HG03439 (cell line): ENCODE results near the gene PLEKHA5.
"Not testable (repeated sequence)": the region's sequence is repeated elsewhere in the genome, so short reads cannot be mapped to it uniquely, and the experiment has no call there.

Experiments
- ATAC-seq: cut with Tn5 transposase; IDR thresholded peaks from one replicate; pipeline ENCODE4 v1.9.1; 2021; ENCODE audit warnings: mild to moderate bottlenecking, moderate library complexity; ENCODE audit not compliant: unreplicated experiment

Gene PLEKHA5

DNA sequence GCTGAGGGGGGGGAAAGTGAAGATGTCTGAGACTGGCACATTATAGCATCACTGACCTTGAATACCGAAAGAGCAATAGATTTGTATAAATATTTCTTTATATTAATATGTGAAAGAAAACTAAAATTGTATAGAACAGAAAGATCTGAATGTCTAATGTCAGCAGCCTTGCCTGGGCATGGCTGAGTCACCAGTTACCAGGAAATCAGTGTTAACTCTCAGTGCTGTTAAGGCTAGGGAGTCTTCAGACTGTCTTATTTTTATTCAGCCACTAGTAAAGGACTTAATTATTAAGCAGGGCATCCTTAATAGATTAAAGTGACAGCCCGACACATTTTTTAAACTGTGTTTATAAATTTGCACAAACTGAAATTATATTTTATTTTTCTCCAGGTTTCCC lies 186.9 kb downstream of the PLEKHA5 start:
- ATAC-seq, result no peak

DNA sequence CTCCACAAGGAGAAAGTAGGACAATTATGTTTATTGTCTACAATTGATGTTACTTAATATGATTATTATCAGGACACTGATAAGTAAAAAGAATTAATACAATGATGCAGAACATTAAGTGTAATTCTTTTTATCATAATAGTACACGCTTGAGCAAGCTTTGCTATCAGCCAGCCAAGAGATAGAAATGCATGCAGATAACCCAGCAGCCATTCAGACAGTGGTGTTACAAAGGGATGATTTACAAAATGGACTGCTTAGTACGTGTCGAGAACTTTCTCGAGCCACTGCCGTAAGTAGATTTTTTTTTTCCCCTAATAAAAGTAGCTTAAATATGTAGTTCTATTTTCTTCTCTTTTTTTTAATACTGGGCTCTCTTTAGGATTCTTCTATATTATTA lies 192.8 kb downstream of the PLEKHA5 start:
- no peak for ATAC-seq

- ATAC-seq, result no peak
Measured at GRCh38 chr12:19323805-19324204, 194.3 kb downstream of the PLEKHA5 start.

DNA sequence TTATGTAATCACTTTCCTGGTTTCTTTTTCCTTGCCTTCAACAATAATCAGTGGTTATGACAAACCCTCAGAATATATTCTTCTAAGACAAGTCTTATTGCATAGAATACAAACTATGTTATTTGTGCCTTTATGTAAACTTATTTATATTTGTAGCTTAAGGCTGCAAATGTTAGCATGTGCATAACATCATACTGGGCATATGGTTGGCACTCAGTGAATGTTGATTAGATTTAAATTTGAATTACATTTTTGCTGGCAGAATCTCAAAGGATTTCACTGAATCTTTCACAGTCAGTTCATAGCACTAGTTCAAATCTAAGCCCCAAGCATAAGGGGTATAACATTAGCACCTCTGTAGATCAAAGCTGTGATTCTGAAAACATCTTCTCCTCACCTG lies 196.6 kb downstream of the PLEKHA5 start:
- no peak for ATAC-seq

GRCh38 chr12:19332196-19332595 lies 202.7 kb downstream of the PLEKHA5 start:
- no peak for ATAC-seq

DNA sequence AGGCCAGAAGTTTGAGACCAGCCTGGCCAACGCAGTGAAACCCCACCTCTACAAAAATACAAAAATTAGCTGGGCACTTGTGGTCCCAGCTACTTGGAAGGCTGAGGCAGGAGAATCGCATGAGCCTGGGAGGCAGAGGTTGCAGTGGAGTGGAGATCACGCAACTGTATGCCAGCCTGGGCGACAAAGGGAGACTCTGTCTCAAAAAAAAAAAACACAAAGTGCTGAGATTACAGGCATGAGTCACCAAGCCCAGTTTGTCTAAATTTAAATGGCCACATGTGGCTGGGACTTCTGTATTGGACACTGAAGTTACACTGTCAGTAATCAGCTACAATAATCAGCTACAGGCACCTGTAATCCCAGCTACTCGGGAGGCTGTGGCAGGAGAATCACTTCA lies 208.9 kb downstream of the PLEKHA5 start:
- ATAC-seq, result no peak

- ATAC-seq, result not testable (repeated sequence)
Measured at GRCh38 chr12:19350850-19351249, 221.3 kb downstream of the PLEKHA5 start.

DNA sequence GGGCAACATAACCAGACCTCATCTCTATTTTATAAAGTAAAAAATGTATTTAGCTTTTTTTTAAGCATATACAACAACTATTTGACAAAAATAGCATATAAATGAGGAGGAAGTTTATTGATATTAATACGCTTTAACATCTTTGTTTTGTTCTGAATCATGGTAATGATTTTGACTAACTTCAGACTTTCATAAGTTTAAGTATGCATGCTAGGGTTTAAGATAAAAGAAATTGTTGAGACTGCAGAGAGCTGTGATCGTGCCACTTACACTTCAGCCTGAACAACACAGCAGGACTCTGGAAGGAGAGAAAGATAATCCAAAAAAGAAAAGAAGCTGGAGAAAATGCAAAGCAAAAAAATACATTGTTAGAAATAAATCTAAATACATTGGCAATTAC lies 221.8 kb downstream of the PLEKHA5 start:
- no peak for ATAC-seq

DNA sequence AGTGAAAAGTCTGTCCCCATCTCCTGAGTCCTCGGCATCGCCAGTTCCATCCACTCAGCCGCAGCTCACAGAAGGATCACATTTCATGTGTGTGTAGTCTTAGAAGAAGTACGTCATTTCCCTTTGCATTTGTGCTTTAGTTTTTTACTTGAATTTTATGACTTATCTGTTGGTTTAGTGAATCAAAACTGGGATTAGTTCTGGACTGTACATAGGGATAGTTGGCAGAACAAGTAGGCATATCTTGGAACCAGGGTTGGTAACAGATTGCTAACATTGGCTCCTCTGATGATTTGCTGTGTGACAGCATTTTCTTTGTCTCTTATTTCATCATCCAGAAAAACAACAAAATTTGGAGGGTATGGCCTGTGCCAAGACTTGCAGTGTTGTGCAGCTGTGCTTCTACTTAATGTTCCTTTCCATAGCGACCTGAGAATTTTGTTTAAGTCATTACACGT lies 240.2 kb downstream of the PLEKHA5 start:
- no peak for ATAC-seq

GRCh38 chr12:19373586-19373985 lies 244.1 kb downstream of the PLEKHA5 start:
- no peak for ATAC-seq

GRCh38 chr12:19375888-19376287 lies 246.4 kb downstream of the PLEKHA5 start:
- no peak for ATAC-seq

GRCh38 chr12:19376691-19377090 lies 247.2 kb downstream of the PLEKHA5 start:
- ATAC-seq, result no peak

- ATAC-seq, result peak; percentile 96
Measured at GRCh38 chr12:19382111-19382526, 252.6 kb downstream of the PLEKHA5 start.

DNA sequence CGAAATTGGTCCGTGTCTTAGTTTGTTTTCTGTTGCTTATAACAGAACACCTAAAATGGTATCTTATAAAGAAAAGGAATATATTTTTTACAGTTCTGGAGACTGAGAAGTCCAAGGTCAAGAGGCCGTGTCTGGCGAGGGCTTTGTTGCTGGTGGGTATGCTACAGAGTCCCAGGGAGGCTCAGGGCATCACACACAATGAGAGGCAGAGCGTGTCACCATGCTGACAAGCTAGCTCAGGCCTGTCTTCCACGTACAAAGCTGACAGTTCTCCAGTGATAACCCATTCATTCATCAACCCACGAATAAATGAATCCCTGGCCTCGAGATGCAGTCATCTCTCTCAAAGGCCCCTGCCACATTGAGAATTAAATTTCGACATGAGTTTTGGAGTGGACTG lies 253.0 kb downstream of the PLEKHA5 start:
- ATAC-seq, result no peak

DNA sequence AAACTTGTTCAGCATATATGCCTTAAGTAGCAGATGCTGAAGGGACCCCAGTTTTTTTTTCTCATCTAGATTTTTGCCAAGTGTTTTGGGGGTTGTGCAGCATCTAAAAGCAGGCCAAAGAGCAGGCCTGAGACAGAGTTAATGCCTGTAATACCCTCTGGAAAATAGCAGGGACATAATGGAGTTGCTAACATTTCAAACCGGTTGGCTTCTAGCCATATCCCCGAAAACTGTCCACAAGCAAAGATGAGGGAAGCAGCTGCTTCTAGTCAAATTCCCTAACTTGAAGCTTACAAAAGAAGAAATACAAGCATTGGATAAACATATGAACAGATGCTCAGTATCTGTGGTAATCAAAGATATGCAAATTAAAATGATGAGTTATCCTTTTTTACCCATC lies 257.6 kb downstream of the PLEKHA5 start:
- no peak for ATAC-seq

- ATAC-seq, result no peak
Measured at GRCh38 chr12:19388131-19388549, 258.6 kb downstream of the PLEKHA5 start.

DNA sequence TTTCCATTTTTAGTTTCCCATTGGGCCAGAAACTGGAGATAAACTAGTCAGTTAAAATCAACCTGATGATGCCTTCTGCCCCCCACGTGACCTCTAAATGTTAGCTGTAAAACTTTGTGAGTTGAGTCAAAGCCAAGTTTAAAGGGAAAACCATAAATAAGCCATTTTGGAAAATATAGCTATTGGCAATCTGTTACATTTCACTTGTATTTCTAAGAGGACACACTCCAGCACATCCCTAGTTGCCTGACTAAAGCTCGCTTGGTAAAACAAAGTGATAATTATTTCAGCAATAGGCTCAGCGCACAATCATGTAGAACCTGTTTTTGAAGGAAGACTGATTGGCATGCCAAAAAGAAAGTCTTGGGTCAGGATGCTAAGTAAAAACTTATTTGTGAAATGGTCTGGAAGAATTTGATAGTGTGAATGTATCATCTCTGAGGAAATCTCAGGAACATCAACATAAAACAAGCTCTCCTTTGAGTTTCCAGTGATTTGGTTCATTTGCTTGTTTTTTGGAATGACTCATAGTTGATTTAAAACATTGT lies 260.6 kb downstream of the PLEKHA5 start:
- ATAC-seq, result no peak

GRCh38 chr12:19392644-19393043 lies 263.1 kb downstream of the PLEKHA5 start:
- not testable (repeated sequence) for ATAC-seq

DNA sequence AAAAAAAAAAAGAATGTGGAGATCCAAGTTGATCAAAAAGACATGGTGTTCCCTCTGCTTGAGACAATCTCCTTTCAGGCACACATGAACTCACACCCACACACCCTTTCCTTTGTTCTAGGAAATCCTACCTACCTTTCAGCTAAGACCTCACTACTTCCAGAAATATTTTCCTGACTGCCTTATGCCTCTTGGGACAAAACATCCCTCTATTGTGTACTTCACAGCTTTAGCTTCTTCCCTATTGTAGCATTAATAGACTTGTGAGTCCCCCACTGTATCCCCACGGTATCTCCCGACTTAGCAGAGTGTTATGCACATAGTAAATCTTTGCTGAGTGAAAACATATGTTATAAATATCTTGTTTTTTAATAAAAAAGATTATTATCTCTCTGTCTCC lies 264.9 kb downstream of the PLEKHA5 start:
- no peak for ATAC-seq

GRCh38 chr12:19397534-19397933 lies 268.0 kb downstream of the PLEKHA5 start:
- ATAC-seq, result no peak

DNA sequence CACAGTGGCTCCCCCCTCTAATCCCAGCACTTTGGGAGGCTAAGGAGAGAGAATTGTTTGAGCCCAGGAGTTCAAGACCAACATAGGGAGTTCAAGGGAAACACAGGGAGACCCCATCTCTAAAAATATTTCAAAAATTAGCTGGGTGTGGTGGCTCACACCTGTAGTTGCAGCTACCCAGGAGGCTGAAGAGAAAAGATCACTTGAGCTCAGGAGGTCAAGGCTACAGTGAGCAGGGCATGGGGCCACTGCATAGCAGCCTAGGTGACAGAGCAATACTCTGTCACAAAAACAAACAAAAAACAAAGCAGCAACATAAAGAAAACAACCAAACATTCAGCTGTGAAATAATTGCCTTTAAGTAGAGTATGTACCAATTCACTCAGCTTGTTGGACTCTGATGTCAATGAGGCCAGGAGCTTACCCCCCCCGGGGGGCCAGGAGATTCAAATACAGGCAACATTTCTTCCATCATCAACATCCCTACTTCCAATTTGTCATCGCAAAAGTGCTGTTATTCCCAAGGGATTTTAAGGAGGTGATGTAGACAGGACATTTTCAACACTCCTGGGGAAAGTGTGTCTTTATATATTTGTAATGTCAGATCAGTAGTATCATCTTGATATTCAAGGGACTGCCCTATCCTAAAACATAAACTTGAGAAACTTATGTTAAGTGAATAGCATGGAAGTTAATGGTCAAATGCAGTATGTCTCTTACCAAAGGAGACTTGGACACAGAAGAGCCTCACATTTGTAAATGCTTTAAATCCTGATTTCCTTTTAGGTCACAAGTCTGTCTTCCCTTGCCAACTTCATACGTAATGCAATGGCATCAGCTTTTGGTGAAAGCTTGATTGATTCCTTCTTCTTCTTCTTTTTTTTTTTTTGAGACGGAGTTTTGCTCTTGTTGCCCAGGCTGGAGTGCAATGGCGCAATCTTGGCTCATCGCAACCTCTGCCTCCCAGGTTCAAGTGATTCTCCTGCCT lies 269.1 kb downstream of the PLEKHA5 start:
- no peak for ATAC-seq

- ATAC-seq, result not testable (repeated sequence)
Measured at GRCh38 chr12:19400649-19401285, 271.2 kb downstream of the PLEKHA5 start.
